Fibroblast of the aortic adventitia (primary cell): ENCODE data around the gene AMER3. TPM values are rescaled to one million over a fixed set of nuclear protein-coding genes. Genes with fewer than 3 reads are reported as not detected.

Source experiments
- DNase-seq: peaks from one replicate; pipeline ENCODE4 v3.0.0-alpha.2; 2010; ENCODE audit warnings: low read depth
- H3K4me3 ChIP-seq: 2 replicates; pipeline ENCODE4 v1.5.1; 2011; ENCODE audit warnings: low read depth, mild to moderate bottlenecking, control low read depth, low read length, moderate library complexity
- CTCF ChIP-seq: IDR thresholded peaks from 2 replicates; pipeline ENCODE4 v1.5.1; 2011; ENCODE audit warnings: mild to moderate bottlenecking, low read length, control low read depth, inconsistent platforms; ENCODE audit not compliant: insufficient read depth
- total RNA-seq: library from RNA; depleted of rRNA; stranded (reverse); fragments of >200 nt; gene quantifications from 2 replicates; pipeline ENCODE4 v1.2.3, GENCODE V29; 2012; ENCODE audit warnings: low replicate concordance

Gene AMER3
- total RNA-seq, 1 donor = not detected

GRCh38 chr2:130785466-130786055 lies 30.2 kb downstream of the AMER3 start:
- no peak overlapping the region for H3K4me3 ChIP-seq
- no peak for DNase-seq
- TF ChIP-seq CTCF = no peak

DNA sequence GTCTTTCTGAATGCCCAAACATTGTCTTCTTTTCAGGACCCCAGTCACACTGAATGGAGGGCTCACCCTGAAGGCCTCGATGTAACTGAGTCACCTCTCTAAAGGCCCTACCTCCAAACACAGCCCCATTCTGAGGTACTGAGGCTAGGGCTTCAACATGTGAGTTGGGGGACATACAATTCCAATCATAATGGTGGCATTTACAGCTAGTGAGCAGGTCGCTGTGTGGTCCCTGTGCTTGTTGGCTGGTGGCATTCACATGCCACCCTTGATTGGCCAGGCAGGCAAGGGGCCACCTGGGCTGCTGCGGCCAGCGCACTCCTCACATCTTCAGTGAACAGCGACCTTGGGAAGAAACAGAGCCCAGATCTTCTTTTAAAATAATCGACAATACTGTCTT lies 30.7 kb downstream of the AMER3 start:
- no peak for DNase-seq
- TF ChIP-seq CTCF = no peak
- H3K4me3 ChIP-seq = no peak overlapping the region

DNA sequence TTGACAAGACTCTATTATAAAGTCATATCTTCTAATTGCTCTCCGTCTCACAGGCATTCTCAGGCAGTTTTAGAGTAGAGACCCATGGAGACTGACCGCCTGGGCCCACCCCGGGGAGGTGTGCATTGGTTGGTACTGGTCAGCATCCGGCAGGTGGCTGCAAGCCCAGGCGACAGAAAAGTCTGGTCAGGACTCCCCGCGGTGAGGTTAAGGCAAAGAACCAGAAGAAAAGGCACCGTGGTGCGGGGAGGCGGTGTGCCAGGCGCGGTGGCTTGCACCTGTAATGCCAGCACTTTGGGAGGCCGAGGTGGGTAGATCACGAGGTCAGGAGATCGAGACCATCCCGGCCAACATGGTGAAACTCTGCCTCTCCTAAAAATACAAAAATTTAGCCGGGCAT lies 32.5 kb downstream of the AMER3 start:
- no peak for TF ChIP-seq CTCF

DNA sequence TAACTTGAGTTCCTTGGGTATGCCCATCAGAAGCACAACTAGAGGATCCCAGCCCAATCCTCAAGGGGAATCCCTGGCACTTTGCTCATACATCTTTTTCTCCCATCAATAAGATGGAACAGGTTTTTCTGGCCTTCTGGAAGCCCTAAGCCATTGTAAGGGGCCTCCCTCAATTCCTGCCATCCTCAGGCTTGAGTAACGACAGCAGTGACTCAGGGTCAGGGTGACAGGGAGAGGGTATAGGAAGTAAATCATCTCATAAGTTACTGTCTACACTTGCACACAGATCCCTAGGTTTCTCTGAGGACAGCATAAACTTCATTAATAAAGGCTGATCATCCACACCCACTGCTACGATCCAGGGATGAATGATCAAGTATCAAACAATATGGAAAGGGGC lies 35.0 kb downstream of the AMER3 start:
- H3K4me3 ChIP-seq = no peak overlapping the region
- no peak for TF ChIP-seq CTCF
- DNase-seq = no peak

More for the DNA sequence above, 32.5 kb downstream of the AMER3 start:
- H3K4me3 ChIP-seq = no peak overlapping the region
- DNase-seq = no peak

DNA sequence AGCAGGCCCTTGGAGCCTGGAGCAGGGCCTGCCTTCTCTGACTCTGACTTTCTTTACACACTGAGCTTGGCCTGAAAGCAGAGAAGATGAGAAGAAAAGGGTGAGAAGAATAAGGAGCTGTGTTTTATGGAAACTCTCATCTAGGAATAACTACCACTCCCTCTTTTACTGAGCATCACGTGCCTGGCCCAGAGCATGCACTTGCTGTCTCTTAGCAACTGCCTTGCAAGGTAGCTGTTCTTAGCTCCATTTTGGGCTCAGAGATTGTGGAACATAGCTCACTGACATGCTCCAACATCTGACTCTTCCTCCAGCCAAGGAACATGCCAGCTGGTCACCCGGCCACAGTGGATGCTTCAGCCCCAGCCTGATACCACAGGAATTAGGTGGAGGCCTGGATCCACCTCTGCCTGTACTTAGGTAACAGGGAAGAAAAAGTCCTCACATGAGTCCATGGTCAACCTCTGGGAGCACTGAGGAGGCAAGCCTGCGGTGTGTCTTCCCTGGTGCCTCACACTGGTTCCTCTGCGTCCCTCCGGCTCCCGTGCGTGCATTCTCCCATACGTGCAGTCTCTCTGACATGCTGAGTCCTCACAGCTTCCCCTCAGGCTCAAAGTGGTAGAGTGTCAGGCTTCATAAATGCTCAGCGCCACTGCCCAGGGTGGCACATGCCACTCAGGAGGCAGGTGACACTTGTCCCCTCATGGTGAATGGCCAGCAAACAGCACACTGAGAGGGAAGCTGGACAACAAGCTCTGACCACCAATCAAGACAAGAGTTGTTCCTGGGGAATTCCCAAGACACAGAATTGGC lies 35.7 kb downstream of the AMER3 start:
- TF ChIP-seq CTCF = no peak
- DNase-seq = no peak
- H3K4me3 ChIP-seq = no peak overlapping the region

DNA sequence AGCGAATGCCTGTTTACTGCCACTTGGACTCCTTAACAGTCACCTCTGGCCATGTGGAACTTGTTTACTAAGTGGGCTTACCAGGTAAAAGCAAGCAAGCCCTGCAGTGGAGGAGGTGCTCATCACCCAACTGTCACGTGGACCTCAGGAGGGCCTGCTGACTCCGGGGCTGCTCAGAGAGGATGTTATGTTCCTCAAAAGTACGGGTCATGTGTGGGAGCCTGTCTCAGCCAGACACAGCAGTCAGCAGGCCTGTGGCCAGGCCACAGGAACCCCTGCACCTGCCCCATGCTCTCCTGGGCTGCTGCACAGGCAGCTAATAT lies 36.2 kb downstream of the AMER3 start:
- no peak for TF ChIP-seq CTCF
- no peak overlapping the region for H3K4me3 ChIP-seq
- no peak for DNase-seq
